Lower leg skin (tissue), 3 donors: ENCODE results near the gene GRK3.

ENCODE experiments used
- POLR2A ChIP-seq, 2 donors: fragments of 450-650 bp; IDR thresholded peaks; one replicate each; pipeline ENCODE4 v1.6.1; 2016 to 2017; ENCODE audit warnings: antibody characterized with exemption in 2 of 2, mild to moderate bottlenecking in 1 of 2, moderate library complexity in 1 of 2
- TF ChIP-seq, protein P1 (sequence below), 3 donors: fragments of 450-650 bp; IDR thresholded peaks; one replicate each; pipeline ENCODE4 v1.5.1; 2016; ENCODE audit warnings: antibody characterized with exemption in 3 of 3, mild to moderate bottlenecking in 3 of 3, moderate library complexity in 2 of 3

DNA sequence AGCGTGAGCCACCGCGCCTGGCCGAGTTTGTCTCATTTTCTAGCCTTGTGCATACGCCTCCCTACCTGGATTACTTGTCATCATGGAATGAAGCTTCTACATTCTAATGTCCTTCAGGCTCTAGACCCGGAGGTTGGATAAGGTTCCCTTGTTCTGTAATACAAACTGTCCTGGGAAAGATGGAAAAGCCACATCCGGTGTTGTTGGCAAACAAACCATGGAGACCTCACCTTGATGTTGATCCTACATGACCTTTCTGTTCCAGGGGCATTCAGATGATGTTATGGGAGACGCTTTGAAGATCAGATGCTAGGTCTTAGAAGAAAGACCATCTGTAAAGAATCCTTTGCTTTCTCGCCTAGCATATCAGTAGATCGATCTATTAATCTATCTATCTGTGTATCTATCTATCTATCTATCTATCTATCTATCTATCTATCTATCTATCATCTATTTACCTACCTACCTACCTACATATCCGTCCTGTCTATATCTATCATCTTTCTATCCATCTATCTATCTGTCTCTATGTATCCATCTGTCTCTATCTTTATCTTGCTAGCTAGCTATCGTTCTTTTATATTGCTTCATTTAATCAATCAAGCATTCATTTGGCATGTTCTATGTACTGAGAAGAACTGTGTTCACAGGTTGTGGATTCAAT is 46.3 kb upstream of the GRK3 start:
- TF ChIP-seq, protein P1, sequence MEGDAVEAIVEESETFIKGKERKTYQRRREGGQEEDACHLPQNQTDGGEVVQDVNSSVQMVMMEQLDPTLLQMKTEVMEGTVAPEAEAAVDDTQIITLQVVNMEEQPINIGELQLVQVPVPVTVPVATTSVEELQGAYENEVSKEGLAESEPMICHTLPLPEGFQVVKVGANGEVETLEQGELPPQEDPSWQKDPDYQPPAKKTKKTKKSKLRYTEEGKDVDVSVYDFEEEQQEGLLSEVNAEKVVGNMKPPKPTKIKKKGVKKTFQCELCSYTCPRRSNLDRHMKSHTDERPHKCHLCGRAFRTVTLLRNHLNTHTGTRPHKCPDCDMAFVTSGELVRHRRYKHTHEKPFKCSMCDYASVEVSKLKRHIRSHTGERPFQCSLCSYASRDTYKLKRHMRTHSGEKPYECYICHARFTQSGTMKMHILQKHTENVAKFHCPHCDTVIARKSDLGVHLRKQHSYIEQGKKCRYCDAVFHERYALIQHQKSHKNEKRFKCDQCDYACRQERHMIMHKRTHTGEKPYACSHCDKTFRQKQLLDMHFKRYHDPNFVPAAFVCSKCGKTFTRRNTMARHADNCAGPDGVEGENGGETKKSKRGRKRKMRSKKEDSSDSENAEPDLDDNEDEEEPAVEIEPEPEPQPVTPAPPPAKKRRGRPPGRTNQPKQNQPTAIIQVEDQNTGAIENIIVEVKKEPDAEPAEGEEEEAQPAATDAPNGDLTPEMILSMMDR (IDR thresholded peaks at IDR 0.05) = no peak
- TF ChIP-seq POLR2A (IDR thresholded peaks at IDR 0.05) = no peak
